GM19455 (cell line): ENCODE data around the gene NEDD1.

Source experiments
- ATAC-seq: cut with Tn5 transposase; IDR thresholded peaks from one replicate; pipeline ENCODE4 v1.9.1; 2021; ENCODE audit not compliant: unreplicated experiment

Gene NEDD1, protein sequence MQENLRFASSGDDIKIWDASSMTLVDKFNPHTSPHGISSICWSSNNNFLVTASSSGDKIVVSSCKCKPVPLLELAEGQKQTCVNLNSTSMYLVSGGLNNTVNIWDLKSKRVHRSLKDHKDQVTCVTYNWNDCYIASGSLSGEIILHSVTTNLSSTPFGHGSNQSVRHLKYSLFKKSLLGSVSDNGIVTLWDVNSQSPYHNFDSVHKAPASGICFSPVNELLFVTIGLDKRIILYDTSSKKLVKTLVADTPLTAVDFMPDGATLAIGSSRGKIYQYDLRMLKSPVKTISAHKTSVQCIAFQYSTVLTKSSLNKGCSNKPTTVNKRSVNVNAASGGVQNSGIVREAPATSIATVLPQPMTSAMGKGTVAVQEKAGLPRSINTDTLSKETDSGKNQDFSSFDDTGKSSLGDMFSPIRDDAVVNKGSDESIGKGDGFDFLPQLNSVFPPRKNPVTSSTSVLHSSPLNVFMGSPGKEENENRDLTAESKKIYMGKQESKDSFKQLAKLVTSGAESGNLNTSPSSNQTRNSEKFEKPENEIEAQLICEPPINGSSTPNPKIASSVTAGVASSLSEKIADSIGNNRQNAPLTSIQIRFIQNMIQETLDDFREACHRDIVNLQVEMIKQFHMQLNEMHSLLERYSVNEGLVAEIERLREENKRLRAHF

DNA sequence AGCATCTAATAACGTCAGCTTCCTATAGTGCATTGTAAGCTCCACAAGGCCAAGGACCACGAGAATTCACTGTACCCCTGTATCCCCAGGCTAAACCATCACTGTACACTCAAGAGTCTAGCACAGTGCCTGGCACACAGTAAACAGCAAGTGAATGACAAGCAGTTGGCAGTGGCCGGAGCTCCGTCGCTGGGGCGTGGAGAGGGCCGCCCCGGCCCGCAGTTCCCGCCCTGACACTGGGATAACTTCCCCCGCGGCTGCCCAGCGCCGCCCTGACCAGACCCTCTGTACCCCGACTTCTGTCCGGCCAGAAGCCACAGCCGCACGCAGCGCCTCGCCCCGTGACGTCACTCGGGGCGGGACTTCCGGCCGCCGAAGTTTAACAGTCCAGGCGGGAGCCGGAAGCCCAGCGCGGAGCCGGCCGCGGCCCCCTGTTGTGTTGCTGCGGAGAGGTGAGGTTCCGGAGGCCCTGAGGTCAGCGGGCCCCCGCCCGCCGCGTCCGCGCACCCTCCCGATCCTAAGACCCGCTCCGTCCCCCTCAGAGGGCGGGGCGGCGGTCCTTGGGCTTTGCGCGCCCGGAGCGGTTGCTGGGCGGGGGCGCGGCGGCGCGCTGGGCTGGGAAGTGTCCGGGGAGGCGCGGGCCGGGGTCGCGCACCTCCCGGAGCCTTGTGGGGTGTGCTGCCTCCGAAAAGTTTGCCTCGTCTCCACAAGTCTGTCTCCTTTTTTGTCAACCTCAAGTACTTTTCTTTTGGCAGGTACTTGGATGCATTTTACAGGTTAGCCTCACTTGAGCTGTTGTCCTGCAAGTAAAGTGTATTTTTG, at the start of gene NEDD1:
NEDD1 (plus strand) TSS at position 409 of the 822 bp plus-strand sequence. CDS start 2,503 bp downstream, outside the sequence.
- ATAC-seq: peak; percentile 95

DNA sequence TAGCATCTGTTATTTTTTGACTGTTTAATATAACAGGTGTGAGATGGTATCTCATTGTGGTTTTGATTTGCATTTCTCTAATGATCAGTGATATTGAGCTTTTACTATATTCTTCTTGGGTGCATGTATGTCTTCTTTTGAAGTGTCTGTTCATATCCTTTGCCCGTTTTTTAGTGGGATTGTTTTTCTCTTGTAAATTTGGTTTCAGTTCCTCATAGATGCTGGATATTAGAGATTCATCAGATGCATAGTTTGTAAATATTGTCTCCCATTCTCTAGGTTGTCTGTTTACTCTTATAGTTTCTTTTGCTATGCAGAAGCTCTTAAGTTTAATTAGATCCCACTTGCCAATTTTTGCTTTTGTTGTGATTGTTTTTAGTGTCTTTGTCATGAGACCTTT, 48.9 kb upstream of the NEDD1 start:
- ATAC-seq: no peak

DNA sequence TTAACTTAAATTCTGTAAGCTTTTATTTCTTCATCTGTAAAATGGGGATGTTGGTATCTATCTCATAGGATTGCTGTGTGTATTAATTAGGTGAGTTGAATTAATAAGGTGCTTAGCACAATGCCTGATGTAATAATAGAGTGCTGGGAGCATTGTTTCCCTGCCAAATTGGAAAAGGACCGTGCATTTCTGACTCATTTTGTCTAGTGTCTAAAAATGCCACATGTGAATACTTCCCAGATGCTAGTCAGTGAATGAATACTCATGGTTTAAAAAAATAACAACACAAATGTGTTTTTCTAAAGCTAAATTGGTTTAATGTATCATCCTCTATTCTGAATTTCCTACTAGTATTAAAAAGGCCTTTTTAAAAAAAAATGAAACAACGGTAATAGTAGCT, 45.4 kb upstream of the NEDD1 start:
- ATAC-seq: no peak

DNA sequence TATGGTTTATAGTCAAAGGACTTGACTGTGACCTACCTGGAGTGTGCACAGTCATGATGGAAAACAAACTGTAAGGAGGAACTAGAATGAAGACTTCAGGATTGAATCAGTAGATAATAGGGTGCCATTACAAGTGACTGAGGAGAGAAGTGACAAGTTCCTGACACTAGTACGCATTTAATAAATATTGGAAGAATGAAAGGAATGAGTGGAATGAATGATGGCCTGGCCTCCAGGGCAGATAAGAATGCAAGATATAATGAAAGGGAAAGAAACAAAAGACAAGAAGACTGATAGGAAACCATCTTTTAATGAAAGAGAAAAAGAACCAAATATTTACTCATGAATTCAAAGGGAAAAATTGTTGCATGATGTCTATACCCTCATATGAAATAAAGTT, 44.7 kb upstream of the NEDD1 start:
- no peak for ATAC-seq

DNA sequence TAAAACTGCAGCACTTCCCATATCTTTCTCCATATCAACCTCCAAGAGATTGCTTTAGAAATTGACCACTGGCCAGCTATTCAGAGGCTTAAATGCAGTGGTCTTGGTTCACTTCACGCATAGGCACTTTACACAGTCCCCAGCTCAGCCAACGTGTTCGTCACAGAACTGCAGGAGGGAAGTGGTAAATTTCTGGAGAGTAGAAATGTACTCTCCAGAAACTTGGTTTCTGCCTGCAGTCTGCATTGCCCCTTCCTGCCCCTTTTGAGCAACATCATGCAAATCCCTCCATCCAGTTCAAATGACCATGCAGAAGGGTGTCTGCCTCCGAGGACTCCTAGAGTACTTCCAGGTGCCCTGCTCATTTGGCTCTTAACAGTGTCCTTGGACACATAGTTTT, 42.7 kb upstream of the NEDD1 start:
- no peak for ATAC-seq

DNA sequence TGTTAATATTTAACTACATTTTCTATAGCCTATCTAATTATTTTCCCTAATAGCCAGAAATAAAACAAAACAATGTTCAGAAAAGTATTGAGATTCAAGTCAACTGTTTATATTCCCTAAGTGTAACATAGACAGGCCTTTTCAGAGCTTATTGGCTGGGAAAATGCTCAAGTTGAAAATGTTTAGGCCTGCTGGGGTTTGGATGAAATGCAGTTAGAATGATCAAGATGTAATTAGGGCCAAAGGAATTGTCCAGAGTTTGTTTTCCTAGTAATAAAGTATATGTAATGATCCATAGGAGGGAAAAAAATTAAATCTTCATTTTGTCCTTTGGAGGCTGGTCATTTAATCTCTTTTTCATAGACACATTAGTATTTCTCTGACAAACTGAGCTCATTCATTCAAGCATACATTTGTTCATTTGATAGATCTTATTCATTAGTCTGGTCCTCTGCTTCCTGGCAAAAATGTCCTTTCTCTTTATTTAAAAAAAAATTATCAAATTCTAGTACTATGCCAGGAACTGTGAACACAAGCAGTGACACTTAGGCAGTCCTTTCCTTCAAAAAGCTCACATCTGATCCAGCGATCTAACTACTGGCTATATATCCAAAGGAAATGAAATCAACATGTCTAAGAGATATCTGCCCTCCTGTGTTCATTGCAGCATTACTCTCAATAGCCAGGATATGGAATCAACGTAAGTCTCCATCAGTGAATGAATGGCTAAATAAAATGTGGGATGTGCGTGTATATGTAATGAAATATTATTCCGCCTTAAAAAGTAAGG, 40.1 kb upstream of the NEDD1 start:
- ATAC-seq: no peak

DNA sequence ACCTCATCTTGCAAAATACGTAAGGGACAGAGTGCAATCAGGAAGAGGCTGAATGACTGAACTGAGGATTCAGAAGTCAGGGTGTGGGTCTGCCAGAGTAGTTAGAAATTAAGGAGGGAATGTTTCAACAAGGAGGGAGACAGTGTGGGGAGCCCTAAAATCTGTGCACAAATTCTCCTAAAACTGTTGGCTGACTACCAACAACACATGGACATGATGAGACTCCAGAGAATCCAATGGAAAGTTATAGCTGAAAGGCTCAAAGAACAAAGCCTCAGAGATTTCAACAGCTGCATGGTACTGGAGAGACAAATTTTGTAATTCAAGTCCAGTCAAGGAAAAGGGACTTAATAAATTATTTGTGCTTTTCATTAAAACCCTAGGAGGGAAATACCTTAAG, 36.1 kb upstream of the NEDD1 start:
- no peak for ATAC-seq

DNA sequence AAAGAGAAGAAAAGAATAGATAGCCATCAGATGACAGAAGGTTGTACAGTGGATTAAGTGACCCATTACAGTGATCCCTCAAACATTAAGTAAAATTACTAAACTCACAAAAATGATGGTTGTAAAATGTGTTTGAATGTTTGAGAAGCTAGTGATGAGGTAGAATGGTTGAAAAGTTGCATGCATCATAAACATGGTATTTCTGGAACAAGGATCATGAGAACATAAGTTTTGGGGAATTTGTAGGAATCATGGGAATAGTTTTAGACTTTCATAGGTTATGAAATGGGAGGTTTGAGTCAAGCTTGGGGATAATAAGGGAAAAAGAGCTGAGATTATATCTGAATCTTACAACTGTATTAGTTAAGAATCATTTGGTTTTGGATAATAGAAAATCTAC, 34.1 kb upstream of the NEDD1 start:
- no peak for ATAC-seq

DNA sequence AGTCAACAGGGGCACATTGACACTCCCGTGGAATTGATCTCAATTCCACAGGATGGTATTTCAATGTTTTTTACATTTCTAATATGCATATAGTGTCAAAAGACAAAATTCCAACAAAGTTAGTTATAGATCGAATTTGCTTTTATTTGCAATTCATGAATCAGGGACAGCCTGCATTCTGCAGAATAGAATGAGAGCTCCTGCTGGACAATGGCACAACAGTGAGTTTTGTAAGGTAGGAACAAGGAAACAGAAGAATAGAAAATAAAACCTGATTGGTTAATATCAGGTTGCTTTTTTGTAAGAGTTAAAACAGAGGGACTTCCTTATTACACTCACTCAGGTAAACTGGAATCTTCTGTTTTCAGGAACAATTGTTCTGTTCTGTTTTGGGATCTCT, 32.8 kb upstream of the NEDD1 start:
- ATAC-seq: no peak

DNA sequence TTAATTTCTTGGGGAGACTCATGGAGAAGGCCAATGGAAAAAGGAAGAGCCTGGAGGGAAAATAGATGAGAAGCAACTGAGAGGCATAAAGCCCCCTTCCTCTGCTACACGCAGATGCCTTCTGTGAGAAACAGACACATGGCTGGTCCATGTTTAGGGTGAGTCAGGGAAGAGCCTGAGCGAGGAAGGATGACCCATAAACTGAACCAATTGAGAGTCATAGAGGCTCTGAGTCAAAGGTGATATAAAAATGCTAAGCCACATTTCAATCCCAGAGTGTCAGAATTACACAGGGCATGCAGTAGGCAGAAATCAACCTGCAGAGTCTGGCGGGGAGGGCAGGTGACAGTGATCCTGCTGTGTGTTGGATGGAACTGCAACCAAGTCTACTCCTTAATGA, 30.1 kb upstream of the NEDD1 start:
- ATAC-seq: no peak

DNA sequence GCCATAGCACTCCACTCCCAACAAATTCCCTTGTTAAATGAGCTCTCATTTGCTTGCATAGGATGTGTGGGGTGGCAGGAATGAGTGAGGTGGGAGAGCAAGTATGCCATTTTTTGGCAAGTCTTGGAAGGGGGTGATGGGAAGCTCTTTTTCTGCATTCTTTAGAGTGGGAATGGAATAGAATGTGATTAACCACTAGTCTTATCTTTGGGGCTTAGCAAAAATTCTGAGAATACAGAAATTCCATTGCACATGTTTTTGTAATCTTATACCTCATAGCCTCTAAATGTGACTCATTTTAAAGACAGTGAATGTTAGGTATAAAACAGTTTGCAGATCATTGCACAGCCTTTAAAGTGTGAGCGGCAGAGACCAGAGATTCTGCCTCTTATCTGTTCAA, 28.4 kb upstream of the NEDD1 start:
- no peak for ATAC-seq

DNA sequence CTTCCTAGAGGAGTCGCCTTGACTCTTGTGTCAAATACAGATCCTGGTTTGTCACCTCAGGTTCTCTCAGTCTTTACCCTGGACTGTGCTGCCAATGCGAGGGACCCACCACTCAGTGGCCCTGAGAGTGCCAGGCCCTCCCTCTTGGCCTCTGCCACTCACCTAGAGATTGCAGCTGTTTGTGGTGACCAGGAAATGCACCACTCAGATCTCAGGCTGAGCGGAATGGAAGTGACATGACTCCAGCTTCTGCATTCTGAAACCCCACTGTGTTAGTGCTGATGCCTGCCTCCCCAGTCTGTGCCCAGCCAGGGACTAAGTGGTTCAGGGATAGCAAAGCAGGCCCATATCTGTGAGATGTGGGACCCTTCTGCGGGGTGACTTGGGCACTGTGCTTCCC, 27.8 kb upstream of the NEDD1 start:
- no peak for ATAC-seq

DNA sequence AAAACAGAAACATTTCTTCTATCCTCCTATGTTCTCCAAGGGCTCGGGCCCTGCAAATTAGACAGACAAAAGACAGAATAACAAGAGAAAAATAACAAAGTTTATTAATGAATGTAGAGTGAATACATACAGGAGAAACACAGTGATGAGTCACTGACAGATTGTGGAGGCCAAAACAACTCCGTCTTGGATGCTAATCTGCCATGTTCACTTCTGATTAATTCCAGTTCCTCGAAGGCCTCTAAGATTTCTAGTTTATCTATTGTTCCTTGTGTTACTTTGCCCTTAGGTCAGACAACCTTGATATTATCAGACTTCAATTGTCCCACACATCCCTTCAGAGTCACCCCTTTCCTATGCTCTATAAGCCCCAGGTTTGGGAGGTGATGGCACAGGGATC, 26.8 kb upstream of the NEDD1 start:
- ATAC-seq: no peak

DNA sequence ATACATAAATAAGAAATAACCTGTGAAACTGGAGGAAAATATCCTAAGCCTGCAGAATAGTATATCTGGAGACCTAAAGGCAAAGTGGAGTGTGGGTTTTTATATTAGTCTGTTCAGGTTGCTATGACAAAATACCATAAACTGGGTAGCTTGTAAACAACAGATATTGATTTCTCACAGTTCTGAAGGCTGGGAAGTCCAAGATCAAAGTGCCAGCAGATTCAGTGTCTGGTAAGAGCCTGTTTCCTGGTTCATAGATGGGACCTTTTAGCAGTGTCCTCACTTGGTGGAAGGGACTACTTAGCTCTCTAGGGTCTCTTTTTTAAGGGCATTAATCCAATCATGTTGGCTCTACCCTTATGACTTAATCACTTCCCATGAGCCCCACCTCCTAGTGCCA, 25.4 kb upstream of the NEDD1 start:
- ATAC-seq: no peak

DNA sequence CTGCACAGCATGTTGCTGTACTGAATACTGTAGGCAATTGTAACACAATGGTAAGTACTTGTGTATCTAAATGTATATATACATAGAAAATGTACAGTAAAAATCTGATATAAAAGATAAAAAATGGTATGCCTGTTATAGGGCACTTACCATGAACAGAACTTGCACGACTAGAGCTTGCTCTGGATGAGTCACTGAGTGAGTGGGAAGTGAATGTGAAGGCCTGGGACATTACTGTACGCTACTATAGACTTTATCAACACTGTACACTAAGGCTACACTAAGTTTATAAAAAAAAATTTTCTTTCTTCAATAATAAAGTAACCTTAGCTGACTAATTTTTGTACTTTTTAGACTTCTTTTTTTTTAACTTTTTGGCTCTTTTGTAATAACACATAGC, 24.2 kb upstream of the NEDD1 start:
- no peak for ATAC-seq

DNA sequence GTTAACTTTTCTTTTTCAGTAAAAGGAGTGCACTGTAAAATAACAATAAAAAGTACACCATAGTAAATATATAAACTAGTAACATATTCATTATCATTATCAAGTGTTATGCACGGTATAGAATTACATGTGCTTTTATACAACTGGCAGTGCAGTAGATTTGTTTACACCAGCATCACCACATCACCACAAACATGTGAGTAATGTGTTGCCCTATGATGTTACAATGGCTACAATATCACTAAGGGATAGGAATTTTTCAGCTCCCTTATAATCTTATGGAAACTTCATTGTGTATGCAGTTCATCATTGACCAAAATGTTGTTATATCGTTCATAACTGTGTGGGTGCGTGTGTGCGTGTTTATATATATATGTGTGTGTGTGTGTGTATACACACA, 23.5 kb upstream of the NEDD1 start:
- no peak for ATAC-seq

DNA sequence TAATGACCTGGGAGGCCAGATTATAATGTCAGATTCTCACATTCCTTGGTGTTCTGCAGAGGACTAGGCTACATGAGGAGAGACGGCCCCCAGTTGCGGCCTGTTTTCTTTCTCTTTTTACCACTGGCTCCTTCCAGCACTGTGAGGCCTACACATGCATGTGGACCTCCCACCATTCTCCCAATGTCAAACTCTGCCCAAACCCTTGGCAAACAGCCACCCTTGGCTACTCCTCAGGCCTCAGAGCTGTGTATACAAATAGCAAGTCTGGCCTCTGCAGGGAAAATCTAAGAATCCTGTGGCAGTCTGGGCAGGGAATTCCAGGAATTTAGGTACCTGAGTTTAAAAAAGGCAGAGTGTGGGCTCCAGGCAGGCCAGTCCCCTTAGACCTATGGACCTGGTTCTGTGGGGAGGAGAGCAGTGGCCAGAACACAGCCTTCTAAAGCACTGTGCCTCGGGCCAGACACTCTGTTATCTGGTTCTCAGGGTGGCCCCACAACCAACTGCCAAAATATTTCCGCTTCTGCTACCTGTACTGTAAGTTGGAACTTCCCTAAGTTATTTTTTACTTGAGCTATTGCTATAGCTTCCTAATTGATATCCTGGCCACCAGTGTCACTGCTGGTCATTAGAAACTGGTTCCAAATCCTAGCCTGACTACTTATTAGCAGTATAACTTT, 19.9 kb upstream of the NEDD1 start:
- ATAC-seq: no peak

DNA sequence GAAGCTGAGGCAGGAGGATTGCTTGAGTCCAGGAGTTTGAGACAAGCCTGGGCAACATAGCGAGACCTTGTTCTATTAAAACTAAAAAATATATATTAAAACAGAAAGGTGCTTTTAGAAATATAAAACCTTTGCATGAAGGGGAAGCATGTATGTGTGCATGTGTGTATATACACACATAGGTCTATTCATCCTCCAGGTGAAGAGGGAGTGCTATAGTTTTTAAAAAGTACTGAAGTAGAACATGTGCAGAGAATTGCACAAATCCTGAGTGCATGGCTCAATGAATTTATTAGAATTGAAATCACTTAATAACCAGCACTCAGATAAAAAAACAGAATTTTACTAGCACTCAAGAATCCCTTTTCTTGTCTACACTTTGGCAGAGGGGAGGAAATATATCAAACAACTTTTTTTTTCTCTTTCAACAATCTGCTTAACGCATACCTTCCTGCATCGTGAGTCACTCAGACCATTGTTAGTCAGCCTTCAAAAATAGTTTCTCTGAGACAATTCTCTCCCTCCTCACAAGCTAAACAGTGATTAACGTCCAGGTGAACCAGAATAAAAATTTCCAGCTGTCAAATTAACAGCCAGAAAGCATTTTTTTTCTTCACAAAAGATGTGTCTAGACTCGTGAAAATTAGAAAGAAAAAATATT, 17.7 kb upstream of the NEDD1 start:
- no peak for ATAC-seq

DNA sequence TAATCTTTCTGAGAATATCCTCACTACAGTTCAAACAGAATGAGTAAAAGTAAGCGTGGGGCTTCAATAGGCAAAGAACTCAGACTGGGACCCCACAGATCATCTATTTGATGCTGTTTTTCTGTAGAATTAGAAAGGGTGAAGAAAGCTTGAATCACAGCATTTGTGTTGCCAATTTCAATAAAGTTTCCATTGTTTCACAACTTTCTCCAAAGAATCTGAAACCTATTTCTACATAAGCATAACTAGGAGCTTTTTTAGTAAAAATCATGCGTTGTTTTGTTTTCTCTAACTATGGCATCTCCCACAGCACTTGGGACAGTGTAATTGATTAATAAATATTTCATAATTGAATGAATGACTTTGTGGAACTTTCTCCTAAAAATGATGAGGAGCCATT, 16.7 kb upstream of the NEDD1 start:
- no peak for ATAC-seq

DNA sequence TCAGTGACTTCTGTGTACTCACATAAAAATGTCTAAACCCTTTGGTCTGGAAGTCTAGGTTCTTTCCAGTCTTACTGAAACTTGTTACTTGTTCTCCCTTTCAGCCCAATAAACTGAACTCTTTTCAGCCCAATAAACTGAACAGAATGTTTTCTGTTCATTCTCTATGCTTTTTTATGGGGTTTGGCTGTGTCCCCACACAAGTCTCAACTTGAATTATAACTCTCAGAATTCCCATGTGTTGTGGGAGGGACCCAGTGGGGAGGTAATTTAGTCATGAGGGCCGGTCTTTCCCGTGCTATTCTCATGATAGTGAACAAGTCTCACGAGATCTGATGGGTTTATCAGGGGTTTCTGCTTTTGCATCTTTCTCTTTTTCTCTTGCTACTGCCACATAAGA, 15.0 kb upstream of the NEDD1 start:
- ATAC-seq: no peak
